ENCODE data around the gene EDEM1.
"Not testable (repeated sequence)": the region's sequence is repeated elsewhere in the genome, so short reads cannot be mapped to it uniquely, and the experiment has no call there.

Gene EDEM1

GRCh38 chr3:5238545-5238944, 51.0 kb downstream of the EDEM1 start:
- no peak for DNase-seq

- DNase-seq: no peak
Measured at GRCh38 chr3:5239602-5240001, 52.1 kb downstream of the EDEM1 start.

GRCh38 chr3:5240740-5241139, 53.2 kb downstream of the EDEM1 start:
- no peak for DNase-seq

- not testable (repeated sequence) for DNase-seq
Measured at GRCh38 chr3:5242785-5243184, 55.3 kb downstream of the EDEM1 start.

- no peak for DNase-seq
Measured at GRCh38 chr3:5245927-5246326, 58.4 kb downstream of the EDEM1 start.

GRCh38 chr3:5248822-5249221, 61.3 kb downstream of the EDEM1 start:
- no peak for DNase-seq

GRCh38 chr3:5250467-5251195, 63.1 kb downstream of the EDEM1 start:
- DNase-seq: no peak

- no peak for DNase-seq
Measured at GRCh38 chr3:5251196-5251583, 63.7 kb downstream of the EDEM1 start.

- no peak for DNase-seq
Measured at GRCh38 chr3:5252131-5252530, 64.6 kb downstream of the EDEM1 start.

- DNase-seq: no peak
Measured at GRCh38 chr3:5254281-5255048, 67.0 kb downstream of the EDEM1 start.

- DNase-seq: no peak
Measured at GRCh38 chr3:5255404-5256344, 68.2 kb downstream of the EDEM1 start.

GRCh38 chr3:5258526-5258925, 71.0 kb downstream of the EDEM1 start:
- no peak for DNase-seq

GRCh38 chr3:5260992-5261501, 73.5 kb downstream of the EDEM1 start:
- no peak for DNase-seq

GRCh38 chr3:5262507-5262906, 75.0 kb downstream of the EDEM1 start:
- no peak for DNase-seq

GRCh38 chr3:5264093-5264600, 76.6 kb downstream of the EDEM1 start:
- DNase-seq: no peak

GRCh38 chr3:5264896-5265770, 77.6 kb downstream of the EDEM1 start:
- DNase-seq: no peak

- DNase-seq: no peak
Measured at GRCh38 chr3:5267252-5267651, 79.7 kb downstream of the EDEM1 start.

- DNase-seq: no peak
Measured at GRCh38 chr3:5267889-5268288, 80.4 kb downstream of the EDEM1 start.

Measured in NCI-H2107 (cell line).